GM12874 (cell line): ENCODE data around the gene TTF1.

Experiments
- CTCF ChIP-seq: IDR thresholded peaks from 2 replicates; pipeline ENCODE4 v1.5.1; 2011; ENCODE audit warnings: low read depth, mild to moderate bottlenecking, control low read depth, low read length, moderate library complexity; ENCODE audit not compliant: insufficient read depth

Gene TTF1

GRCh38 chr9:132424857-132425674, 18.4 kb upstream of the TTF1 start:
- TF ChIP-seq CTCF = no peak

DNA sequence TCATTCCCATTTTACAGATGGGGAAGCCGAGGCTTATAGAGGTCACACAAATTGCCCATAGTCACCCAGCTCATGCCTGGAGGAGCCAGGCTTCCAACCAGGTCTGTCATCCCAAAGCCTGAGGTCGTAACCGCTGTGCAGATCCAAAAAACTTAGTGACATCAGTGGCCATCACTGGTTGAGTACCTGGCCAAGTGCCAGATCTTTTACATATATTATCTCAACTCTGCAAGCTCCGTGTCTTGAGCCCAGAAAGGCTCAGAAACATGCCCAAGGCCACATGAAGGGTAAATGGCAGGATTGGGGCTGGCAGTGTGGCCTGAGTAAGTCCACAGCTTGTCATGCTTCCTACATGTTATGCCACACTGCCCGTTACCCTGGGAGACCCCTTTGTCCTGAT, 16.9 kb upstream of the TTF1 start:
- TF ChIP-seq CTCF = no peak

GRCh38 chr9:132422574-132422973, 15.9 kb upstream of the TTF1 start:
- no peak for TF ChIP-seq CTCF

DNA sequence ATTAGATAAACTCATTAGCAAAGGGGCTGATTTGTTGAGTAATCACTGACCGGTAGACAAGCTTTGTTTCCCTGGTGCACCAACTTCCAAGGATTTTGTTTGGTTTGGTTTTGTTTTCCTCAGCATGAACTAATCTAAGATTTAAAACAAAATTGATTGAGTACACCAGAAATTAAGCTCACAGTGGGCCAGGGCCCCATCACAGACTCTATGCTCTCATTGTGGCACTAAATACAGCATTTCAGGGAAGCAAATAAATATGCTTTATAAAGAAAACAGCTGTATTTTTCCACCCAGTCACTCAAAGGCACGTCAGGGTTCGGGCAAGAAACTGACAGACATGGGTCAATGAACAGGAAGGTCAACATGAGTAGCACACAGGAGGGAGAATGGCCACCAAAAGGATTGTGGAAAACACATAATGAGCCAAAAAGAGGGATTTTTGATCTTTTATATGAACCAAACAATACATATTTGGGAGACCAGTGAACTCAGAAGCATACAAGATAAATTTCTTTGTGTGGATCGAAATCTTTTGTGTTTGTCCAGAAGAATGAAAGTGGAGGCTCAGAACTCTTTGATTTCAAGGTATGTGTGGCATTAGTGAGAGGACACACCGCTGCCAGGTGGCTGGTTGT, 12.2 kb upstream of the TTF1 start:
- TF ChIP-seq CTCF = no peak

GRCh38 chr9:132415181-132415580, 8.5 kb upstream of the TTF1 start:
- no peak for TF ChIP-seq CTCF

DNA sequence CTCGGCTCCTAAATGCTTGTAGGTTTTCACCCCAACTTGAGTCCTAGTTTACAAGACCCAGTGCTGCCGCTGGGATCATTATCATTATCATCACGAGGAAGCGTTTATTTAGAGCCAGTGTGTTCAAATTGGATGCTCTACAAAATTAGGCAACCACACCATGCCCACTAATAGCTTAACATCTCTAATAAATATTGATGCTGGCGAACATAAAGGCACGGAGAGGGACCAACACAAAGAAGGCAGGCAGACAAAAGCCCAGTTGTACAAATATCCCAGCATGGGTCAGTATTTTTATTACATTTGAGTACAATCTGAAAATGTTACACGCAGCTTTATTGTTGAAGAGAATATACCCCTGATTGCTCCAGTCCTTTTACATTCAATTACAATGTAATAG, 8.1 kb upstream of the TTF1 start:
- TF ChIP-seq CTCF = no peak

DNA sequence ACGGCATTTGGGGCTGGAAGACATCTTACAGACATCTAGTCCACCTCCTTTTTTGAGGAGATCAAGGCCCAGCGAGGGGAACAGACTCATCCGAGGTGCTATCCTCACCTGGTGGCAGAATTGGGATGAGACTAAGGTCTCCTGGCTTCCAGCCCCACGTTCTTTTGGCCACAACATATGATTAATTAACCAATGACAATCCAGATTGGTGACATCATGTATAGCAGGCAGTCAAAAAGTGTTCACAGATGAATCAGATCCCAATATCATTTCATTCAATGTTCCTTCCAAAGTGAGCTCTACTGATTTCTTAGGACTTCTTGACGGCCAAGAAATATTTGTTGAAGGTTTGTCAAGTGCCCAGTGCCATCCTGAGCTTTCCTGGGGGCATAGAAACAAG, 7.3 kb upstream of the TTF1 start:
- no peak for TF ChIP-seq CTCF
